H1 (cell line): ENCODE measurements around the gene AFTPH.

Experiments used
- CHD1 ChIP-seq: IDR thresholded peaks from 2 replicates; pipeline ENCODE4 v1.6.1; 2012; ENCODE audit warnings: low read depth, low read length, improper control_type of control experiment
- EP300 ChIP-seq, 2 experiments: IDR thresholded peaks; 1 replicate in 1 of 2; 2 replicates in 1 of 2; pipeline ENCODE4 v1.6.1; 2011 to 2012; ENCODE audit warnings: low read depth in 2 of 2, low read length in 2 of 2, mild to moderate bottlenecking in 2 of 2, borderline replicate concordance in 1 of 2, inconsistent platforms in 1 of 2, moderate library complexity in 1 of 2
- POLR2AphosphoS5 ChIP-seq: IDR thresholded peaks from 2 replicates; pipeline ENCODE4 v1.6.1; 2011; ENCODE audit warnings: low read depth, low read length
- SP1 ChIP-seq: IDR thresholded peaks from 2 replicates; pipeline ENCODE4 v1.6.1; 2011; ENCODE audit warnings: low read depth, low read length
- TEAD4 ChIP-seq: IDR thresholded peaks from 2 replicates; pipeline ENCODE4 v1.6.1; 2012; ENCODE audit warnings: low read depth, low read length, inconsistent platforms, mixed read lengths
- TF ChIP-seq, protein P1 (sequence below), 3 experiments: IDR thresholded peaks; 1 replicate in 2 of 3; 2 replicates in 1 of 3; pipeline versions ENCODE4 v1.5.1 to v1.6.1; 2011; ENCODE audit warnings: low read length in 3 of 3, mild to moderate bottlenecking in 3 of 3, inconsistent platforms in 2 of 3, low read depth in 1 of 3, moderate library complexity in 1 of 3; ENCODE audit not compliant: insufficient read depth in 1 of 3; ENCODE audit errors: control extremely low read depth in 1 of 3

DNA sequence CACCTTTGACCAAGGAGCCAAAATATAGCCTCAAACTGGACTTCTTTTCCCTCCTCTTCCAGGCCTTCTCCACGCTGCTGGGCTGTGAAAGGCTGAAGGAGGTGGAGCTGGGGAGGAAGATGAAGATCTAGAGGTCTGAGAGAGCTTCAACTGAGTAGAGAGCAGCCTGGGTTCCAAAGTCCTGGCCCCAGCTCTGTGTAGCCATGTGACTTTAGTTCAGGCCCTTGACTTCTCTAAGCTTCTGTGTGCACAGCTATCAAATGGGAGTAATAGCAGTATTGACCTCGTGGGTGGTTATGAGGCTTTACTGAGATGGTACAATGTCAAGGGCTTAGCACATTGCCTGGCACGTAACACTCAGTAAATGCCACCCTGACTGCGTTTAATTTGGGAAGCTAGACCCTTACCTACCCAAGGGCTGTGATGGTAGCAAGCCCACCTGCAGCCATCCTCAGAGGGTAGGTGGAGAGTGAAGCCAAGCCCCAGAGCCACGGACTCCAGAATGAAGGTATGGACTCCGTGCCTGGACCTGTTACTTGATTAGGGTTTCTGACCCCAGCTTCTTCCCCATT, 91.2 kb downstream of the AFTPH start:
- TF ChIP-seq SP1 (no peak), EP300 (IDR thresholded peaks at IDR 0.05; ENCODE audit: borderline replicate concordance in 1 of 2, low read depth in 2 of 2, low read length in 2 of 2) (no peak), CHD1 (no peak), TEAD4 (no peak), POLR2AphosphoS5 (no peak)
- TF ChIP-seq, protein P1, sequence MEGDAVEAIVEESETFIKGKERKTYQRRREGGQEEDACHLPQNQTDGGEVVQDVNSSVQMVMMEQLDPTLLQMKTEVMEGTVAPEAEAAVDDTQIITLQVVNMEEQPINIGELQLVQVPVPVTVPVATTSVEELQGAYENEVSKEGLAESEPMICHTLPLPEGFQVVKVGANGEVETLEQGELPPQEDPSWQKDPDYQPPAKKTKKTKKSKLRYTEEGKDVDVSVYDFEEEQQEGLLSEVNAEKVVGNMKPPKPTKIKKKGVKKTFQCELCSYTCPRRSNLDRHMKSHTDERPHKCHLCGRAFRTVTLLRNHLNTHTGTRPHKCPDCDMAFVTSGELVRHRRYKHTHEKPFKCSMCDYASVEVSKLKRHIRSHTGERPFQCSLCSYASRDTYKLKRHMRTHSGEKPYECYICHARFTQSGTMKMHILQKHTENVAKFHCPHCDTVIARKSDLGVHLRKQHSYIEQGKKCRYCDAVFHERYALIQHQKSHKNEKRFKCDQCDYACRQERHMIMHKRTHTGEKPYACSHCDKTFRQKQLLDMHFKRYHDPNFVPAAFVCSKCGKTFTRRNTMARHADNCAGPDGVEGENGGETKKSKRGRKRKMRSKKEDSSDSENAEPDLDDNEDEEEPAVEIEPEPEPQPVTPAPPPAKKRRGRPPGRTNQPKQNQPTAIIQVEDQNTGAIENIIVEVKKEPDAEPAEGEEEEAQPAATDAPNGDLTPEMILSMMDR (IDR thresholded peaks at IDR 0.05; ENCODE audit: control extremely low read depth in 1 of 3, insufficient read depth in 1 of 3, low read depth in 1 of 3, low read length in 3 of 3) = no peak
